HepG2 (cell line): ENCODE data around the gene GNG13. TPM values are rescaled to one million over a fixed set of nuclear protein-coding genes. Genes with fewer than 3 reads are reported as not detected.
"Not testable (repeated sequence)": the region's sequence is repeated elsewhere in the genome, so short reads cannot be mapped to it uniquely, and the experiment has no call there.

Experiments
- ATAC-seq: fragments of 200-7000 bp; cut with Tn5 transposase; 3 replicates; pipeline ENCODE4 v1.9.1; 2020; ENCODE audit warnings: mild to moderate bottlenecking, moderate library complexity
- BruUV-seq: library from RNA; stranded (reverse); fragments of 400-500 nt; replicated peaks from 2 replicates; lab custom pipeline; 2021; lab: Mats Ljungman, UMichigan
- CTCF ChIA-PET: fragments of 300-600 bp; formaldehyde crosslinking; extraction: SDS; loops from one replicate; lab custom pipeline; 2021; ENCODE audit warnings: low total read pairs, inconsistent platforms, low intra/inter-chr PET ratio; lab: Yijun Ruan, JAX
- POLR2A ChIA-PET: fragments of 350-600 bp; sonication (Branson Sonifier 250); formaldehyde crosslinking; loops from one replicate; lab custom pipeline; 2020; ENCODE audit warnings: antibody characterized with exemption, inconsistent platforms; lab: Yijun Ruan, JAX
- DNase-seq: peaks from one replicate; pipeline ENCODE4 v3.0.0-alpha.2; 2015; ENCODE audit warnings: low spot score
- FAIRE-seq: peaks from 3 replicates; lab custom pipeline; 2011; peaks lifted over from hg19 to GRCh38; lab: Jason Lieb, UNC
- H2AFZ ChIP-seq: one replicate; pipeline ENCODE4 v1.6.1; 2011; ENCODE audit warnings: low read length, inconsistent platforms
- H3K27ac ChIP-seq: fragments of 300-600 bp; 3 replicates; pipeline ENCODE4 v1.8.0; 2011; ENCODE audit warnings: mixed run types, mild to moderate bottlenecking, mixed read lengths, low read length, inconsistent platforms; ENCODE audit not compliant: insufficient read depth; ENCODE audit errors: extremely low read length
- H3K27me3 ChIP-seq, 2 experiments: fragments of 200-600 bp in 1 of 2; 2 replicates in 1 of 2; 3 replicates in 1 of 2; pipeline versions ENCODE4 v1.6.0 to v1.8.0; 2011; ENCODE audit warnings: low read length in 2 of 2, mild to moderate bottlenecking in 2 of 2, moderate library complexity in 2 of 2, inconsistent platforms in 1 of 2; ENCODE audit not compliant: insufficient read depth in 2 of 2, control insufficient read depth in 1 of 2
- H3K36me3 ChIP-seq, 2 experiments: fragments of 200-600 bp in 1 of 2; replicated peaks in 1 of 2; 2 replicates in 1 of 2; 3 replicates in 1 of 2; pipeline versions ENCODE4 v1.5.1 to v1.8.0; 2011; ENCODE audit warnings: low read length in 2 of 2, inconsistent platforms in 1 of 2; ENCODE audit not compliant: insufficient read depth in 2 of 2, control insufficient read depth in 1 of 2
- H3K4me1 ChIP-seq: 2 replicates; pipeline ENCODE4 v1.5.1; 2012; ENCODE audit warnings: low read length, inconsistent platforms; ENCODE audit not compliant: insufficient read depth
- H3K4me2 ChIP-seq: 2 replicates; pipeline ENCODE4 v1.6.0; 2011; ENCODE audit warnings: low read depth, low read length, inconsistent platforms
- H3K4me3 ChIP-seq, 3 experiments: fragments of 200-600 bp in 1 of 3; sonication (generic), shearing (Covaris generic) in 1 of 3; replicated peaks in 1 of 3; 2 replicates each; pipeline ENCODE4 v1.5.1; 2011 to 2016; ENCODE audit warnings: low read length in 3 of 3, inconsistent platforms in 2 of 3, low read depth in 2 of 3, mild to moderate bottlenecking in 2 of 3, control low read depth in 1 of 3, mixed read lengths in 1 of 3; ENCODE audit not compliant: insufficient read depth in 1 of 3
- H3K79me2 ChIP-seq: one replicate; pipeline ENCODE4 v1.6.1; 2011; ENCODE audit warnings: low read length, inconsistent platforms; ENCODE audit not compliant: insufficient read depth
- H3K9ac ChIP-seq: 2 replicates; pipeline ENCODE4 v1.6.0; 2011; ENCODE audit warnings: mild to moderate bottlenecking, low read depth, low read length, inconsistent platforms; ENCODE audit not compliant: insufficient read depth
- H3K9me3 ChIP-seq: 2 replicates; pipeline ENCODE4 v1.5.1; 2012; ENCODE audit warnings: mild to moderate bottlenecking, low read length
- H4K20me1 ChIP-seq: 2 replicates; pipeline ENCODE4 v1.6.0; 2011; ENCODE audit warnings: inconsistent platforms, mild to moderate bottlenecking, low read length, moderate library complexity; ENCODE audit not compliant: insufficient read depth
- FLYWCH1 ChIP-seq: sonication (generic); formaldehyde crosslinking; IDR thresholded peaks from 2 replicates; pipeline ENCODE4 v1.8.1; 2023; ENCODE audit warnings: mild to moderate bottlenecking, missing genetic modification reagents
- IRF9 ChIP-seq: sonication (generic); formaldehyde crosslinking; IDR thresholded peaks from 2 replicates; pipeline ENCODE4 v1.8.0; 2022; ENCODE audit warnings: missing genetic modification reagents, mild to moderate bottlenecking, borderline replicate concordance
- MED13 ChIP-seq: sonication (generic); formaldehyde crosslinking; IDR thresholded peaks from 2 replicates; pipeline ENCODE4 v1.5.0; 2020; ENCODE audit warnings: missing genetic modification reagents
- NBN ChIP-seq: fragments of 450-650 bp; conservative IDR thresholded peaks from 2 replicates; pipeline ENCODE4 v1.6.1; 2017
- NR2F2 ChIP-seq: IDR thresholded peaks from 2 replicates; pipeline ENCODE4 v1.6.1; 2012; ENCODE audit warnings: low read depth, inconsistent platforms, borderline replicate concordance
- NR3C1 ChIP-seq: sonication (generic); formaldehyde crosslinking; IDR thresholded peaks from 2 replicates; pipeline ENCODE4 v1.4.0; 2020; ENCODE audit warnings: missing genetic modification reagents
- PRDM10 ChIP-seq: sonication (generic); formaldehyde crosslinking; IDR thresholded peaks from 2 replicates; pipeline ENCODE4 v1.4.0; 2020; ENCODE audit warnings: low read depth, missing genetic modification reagents
- SKI ChIP-seq: fragments of 450-650 bp; IDR thresholded peaks from one replicate; pipeline ENCODE4 v1.6.1; 2018; ENCODE audit warnings: mild to moderate bottlenecking; ENCODE audit not compliant: partially characterized antibody
- THRA ChIP-seq: sonication (generic); formaldehyde crosslinking; IDR thresholded peaks from 2 replicates; pipeline ENCODE4 v1.4.0; 2020; ENCODE audit warnings: missing genetic modification reagents, borderline replicate concordance
- ZBTB39 ChIP-seq: sonication (generic); formaldehyde crosslinking; IDR thresholded peaks from 2 replicates; pipeline ENCODE4 v1.5.0; 2020; ENCODE audit warnings: missing genetic modification reagents
- ZNF30 ChIP-seq: sonication (generic); formaldehyde crosslinking; IDR thresholded peaks from 2 replicates; pipeline ENCODE4 v1.5.0; 2020; ENCODE audit warnings: mild to moderate bottlenecking, missing genetic modification reagents
- ZNF414 ChIP-seq: sonication (generic); formaldehyde crosslinking; IDR thresholded peaks from 2 replicates; pipeline ENCODE4 v1.5.0; 2020; ENCODE audit warnings: missing genetic modification reagents
- ZNF782 ChIP-seq: sonication (generic); formaldehyde crosslinking; IDR thresholded peaks from 2 replicates; pipeline ENCODE4 v1.4.0; 2020; ENCODE audit warnings: missing genetic modification reagents, mild to moderate bottlenecking, borderline replicate concordance
- WGBS: methylation state at CpG from one replicate; pipeline ENCODE4 v1.1.6; 2017; ENCODE audit warnings: low lambda C conversion rate; 5-methylcytosine and 5-hydroxymethylcytosine counted together
- in situ Hi-C: cut with HindIII; loops from 2 replicates; pipeline ENCODE4 v1.10.0; 2017; ENCODE audit warnings: low pct_unique_long_range_greater_than_20kb; ENCODE audit not compliant: extremely low pct_ligation_motif_present
- intact Hi-C: fragments of 100-400 bp; cut with micrococcal nuclease; formaldehyde crosslinking; loops from one replicate; pipeline ENCODE4 v1.10.0; 2022; ENCODE audit not compliant: unreplicated experiment
- polyA plus RNA-seq, 8 experiments: library from polyadenylated mRNA; depleted of rRNA in 3 of 8; stranded (reverse) in 7 of 8; unstranded in 1 of 8; fragments of >200 nt; fragmentation: Illumina TruSeq in 4 of 8; extraction: Trizol in 4 of 8; gene quantifications; 2 replicates each; pipeline versions ENCODE4 v1.2.1 to v1.2.3, GENCODE V29; 2011 to 2016; ENCODE audit warnings: low read depth in 4 of 8, missing spikeins in 1 of 8, mixed read lengths in 1 of 8; ENCODE audit not compliant: insufficient read depth in 1 of 8
- total RNA-seq, 5 experiments: library from RNA; depleted of rRNA; stranded (reverse); fragments of >200 nt; fragmentation: Illumina TruSeq; extraction: Trizol; gene quantifications; 2 replicates each; pipeline ENCODE4 v1.2.3, GENCODE V29; 2016; ENCODE audit warnings: low read depth in 1 of 5

The GNG13 gene
- total and polyA plus RNA-seq, 2 of the 13 experiments (the other 11 are each of a cell fraction or from before 2014, with no cell fraction given) = not detected

- TF ChIP-seq PRDM10 (CRISPR knock-in tag) (no peak), SKI (no peak), FLYWCH1 (CRISPR knock-in tag) (no peak), ZNF782 (no peak), ZNF30 (CRISPR knock-in tag) (no peak), THRA (CRISPR knock-in tag) (no peak), IRF9 (CRISPR knock-in tag) (no peak), ZNF414 (CRISPR knock-in tag) (no peak), NR3C1 (CRISPR knock-in tag) (no peak), NBN (no peak), MED13 (CRISPR knock-in tag) (no peak), ZBTB39 (CRISPR knock-in tag) (no peak), NR2F2 (no peak)
Measured at GRCh38 chr16:754656-755055, 45.9 kb downstream of the GNG13 start (continued).

GRCh38 chr16:754121-754607, 46.4 kb downstream of the GNG13 start:
- H3K36me3 ChIP-seq, CTCF ChIA-PET, H2AFZ ChIP-seq, H3K79me2 ChIP-seq, H3K4me3 ChIP-seq, BruUV-seq, H4K20me1 ChIP-seq, DNase-seq, H3K27ac ChIP-seq, H3K9me3 ChIP-seq, ATAC-seq, FAIRE-seq, intact Hi-C loops, in situ Hi-C loops, H3K4me2 ChIP-seq, POLR2A ChIA-PET, H3K9ac ChIP-seq: not testable (repeated sequence)
- H3K27me3 ChIP-seq = peaks cover 5 to 39% of the 10 kb centered on the region in 2 experiments
- 26% methylated on average over 3 of the region's 11 CpGs for WGBS
- H3K4me1 ChIP-seq = peaks cover 11% of the 10 kb centered on the region
